GM12875 (cell line): ENCODE results near the gene RGS2.

ENCODE experiments used
- H3K4me3 ChIP-seq: one replicate; pipeline ENCODE4 v1.5.1; 2011; ENCODE audit warnings: low read depth, low read length, control low read depth
- TF ChIP-seq, protein P1 (sequence below): IDR thresholded peaks from 2 replicates; pipeline ENCODE4 v1.5.1; 2011; ENCODE audit warnings: low read depth, mild to moderate bottlenecking, control low read depth, inconsistent platforms, low read length, moderate library complexity, borderline replicate concordance; ENCODE audit not compliant: insufficient read depth

Gene RGS2

DNA sequence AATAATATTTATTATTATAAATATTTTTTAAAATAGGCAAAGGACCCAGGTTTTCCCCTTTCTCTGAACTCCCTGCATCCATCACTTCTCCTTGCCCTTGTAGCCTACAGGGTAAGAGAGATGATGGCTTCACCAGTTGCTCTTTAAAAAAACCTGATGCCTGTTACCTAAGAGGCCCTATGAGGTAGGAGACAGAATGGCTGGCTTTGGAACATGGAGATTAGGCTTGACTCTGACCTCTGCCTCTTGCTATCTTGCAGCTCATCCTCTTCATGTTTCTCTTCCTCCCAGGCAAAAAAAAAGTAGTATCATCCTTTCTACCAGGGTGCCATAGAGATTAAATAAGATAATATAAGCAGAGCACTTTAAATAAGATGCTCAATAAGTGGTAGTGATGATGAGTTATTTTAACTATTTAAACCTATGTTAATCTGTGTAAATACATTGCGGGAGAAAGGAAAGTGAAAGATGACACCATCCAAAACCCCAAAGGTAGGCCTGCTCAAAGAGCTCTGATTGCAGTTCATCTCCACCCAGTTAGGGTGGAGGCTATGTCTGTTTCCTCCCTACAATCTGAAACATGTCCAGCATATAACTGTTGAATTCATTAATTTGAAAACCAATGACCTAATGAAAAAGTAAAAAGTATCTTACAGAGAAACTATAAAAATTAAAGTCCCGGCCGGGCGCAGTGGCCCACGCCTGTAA, 51.8 kb downstream of the RGS2 start:
- H3K4me3 ChIP-seq: no peak overlapping the region
- TF ChIP-seq, protein P1, sequence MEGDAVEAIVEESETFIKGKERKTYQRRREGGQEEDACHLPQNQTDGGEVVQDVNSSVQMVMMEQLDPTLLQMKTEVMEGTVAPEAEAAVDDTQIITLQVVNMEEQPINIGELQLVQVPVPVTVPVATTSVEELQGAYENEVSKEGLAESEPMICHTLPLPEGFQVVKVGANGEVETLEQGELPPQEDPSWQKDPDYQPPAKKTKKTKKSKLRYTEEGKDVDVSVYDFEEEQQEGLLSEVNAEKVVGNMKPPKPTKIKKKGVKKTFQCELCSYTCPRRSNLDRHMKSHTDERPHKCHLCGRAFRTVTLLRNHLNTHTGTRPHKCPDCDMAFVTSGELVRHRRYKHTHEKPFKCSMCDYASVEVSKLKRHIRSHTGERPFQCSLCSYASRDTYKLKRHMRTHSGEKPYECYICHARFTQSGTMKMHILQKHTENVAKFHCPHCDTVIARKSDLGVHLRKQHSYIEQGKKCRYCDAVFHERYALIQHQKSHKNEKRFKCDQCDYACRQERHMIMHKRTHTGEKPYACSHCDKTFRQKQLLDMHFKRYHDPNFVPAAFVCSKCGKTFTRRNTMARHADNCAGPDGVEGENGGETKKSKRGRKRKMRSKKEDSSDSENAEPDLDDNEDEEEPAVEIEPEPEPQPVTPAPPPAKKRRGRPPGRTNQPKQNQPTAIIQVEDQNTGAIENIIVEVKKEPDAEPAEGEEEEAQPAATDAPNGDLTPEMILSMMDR: no peak

DNA sequence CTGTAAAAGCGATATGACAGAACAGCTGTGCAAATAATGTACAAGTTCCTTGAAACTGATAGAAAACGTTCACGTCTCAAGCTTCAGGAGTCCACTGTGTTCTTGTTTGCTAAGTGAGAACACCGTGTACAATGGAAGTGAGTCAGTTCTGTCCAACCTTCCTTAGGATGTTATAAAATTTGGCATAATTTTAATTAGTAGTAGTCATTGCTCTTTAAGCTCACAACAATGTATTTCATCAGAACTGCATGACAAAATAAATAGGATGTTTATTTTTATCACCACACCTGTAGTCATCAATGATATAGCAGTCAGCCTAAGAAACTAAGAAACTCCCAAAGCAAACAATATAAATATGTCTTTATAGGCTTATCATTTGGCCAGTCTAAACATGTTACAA, 53.0 kb downstream of the RGS2 start:
- TF ChIP-seq, protein P1: no peak

More for the DNA sequence above, 53.0 kb downstream of the RGS2 start:
- H3K4me3 ChIP-seq: no peak overlapping the region
